ENCODE measurements around the gene CYP4F11.
"Not testable (repeated sequence)": the region's sequence is repeated elsewhere in the genome, so short reads cannot be mapped to it uniquely, and the experiment has no call there.

Gene CYP4F11

GRCh38 chr19:15913384-15913783 is 20.9 kb downstream of the CYP4F11 start:
- ChIA-PET POLR2A (no interaction called here), CTCF (no interaction called here)
- no peak for DNase-seq (ENCODE audit: low read depth, low spot score)
- H3K4me3 ChIP-seq (ENCODE audit: low read depth, low read length), result no peak overlapping the region
- TF ChIP-seq, protein P1, sequence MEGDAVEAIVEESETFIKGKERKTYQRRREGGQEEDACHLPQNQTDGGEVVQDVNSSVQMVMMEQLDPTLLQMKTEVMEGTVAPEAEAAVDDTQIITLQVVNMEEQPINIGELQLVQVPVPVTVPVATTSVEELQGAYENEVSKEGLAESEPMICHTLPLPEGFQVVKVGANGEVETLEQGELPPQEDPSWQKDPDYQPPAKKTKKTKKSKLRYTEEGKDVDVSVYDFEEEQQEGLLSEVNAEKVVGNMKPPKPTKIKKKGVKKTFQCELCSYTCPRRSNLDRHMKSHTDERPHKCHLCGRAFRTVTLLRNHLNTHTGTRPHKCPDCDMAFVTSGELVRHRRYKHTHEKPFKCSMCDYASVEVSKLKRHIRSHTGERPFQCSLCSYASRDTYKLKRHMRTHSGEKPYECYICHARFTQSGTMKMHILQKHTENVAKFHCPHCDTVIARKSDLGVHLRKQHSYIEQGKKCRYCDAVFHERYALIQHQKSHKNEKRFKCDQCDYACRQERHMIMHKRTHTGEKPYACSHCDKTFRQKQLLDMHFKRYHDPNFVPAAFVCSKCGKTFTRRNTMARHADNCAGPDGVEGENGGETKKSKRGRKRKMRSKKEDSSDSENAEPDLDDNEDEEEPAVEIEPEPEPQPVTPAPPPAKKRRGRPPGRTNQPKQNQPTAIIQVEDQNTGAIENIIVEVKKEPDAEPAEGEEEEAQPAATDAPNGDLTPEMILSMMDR (IDR thresholded peaks at IDR 0.05; ENCODE audit: insufficient read depth, low read length, missing control alignments), result no peak

GRCh38 chr19:15911599-15912235 is 22.6 kb downstream of the CYP4F11 start:
- no peak for DNase-seq (ENCODE audit: low read depth, low spot score)
- TF ChIP-seq, protein P1 (IDR thresholded peaks at IDR 0.05; ENCODE audit: insufficient read depth, low read length, missing control alignments), result no peak
- CTCF ChIA-PET, result no interaction called here

GRCh38 chr19:15905026-15905425 is 29.3 kb downstream of the CYP4F11 start:
- CTCF ChIA-PET, result no interaction called here
- TF ChIP-seq, protein P1 (IDR thresholded peaks at IDR 0.05; ENCODE audit: insufficient read depth, low read length, missing control alignments), result no peak
- no peak for DNase-seq (ENCODE audit: low read depth, low spot score)
- POLR2A ChIA-PET, result no interaction called here
- H3K4me3 ChIP-seq (ENCODE audit: low read depth, low read length), result no peak overlapping the region

More at GRCh38 chr19:15911599-15912235, 22.6 kb downstream of the CYP4F11 start:
- no peak overlapping the region for H3K4me3 ChIP-seq (ENCODE audit: low read depth, low read length)
- POLR2A ChIA-PET, result no interaction called here

GRCh38 chr19:15902898-15903297 is 31.4 kb downstream of the CYP4F11 start:
- POLR2A ChIA-PET; H3K4me3 ChIP-seq (ENCODE audit: low read depth, low read length); DNase-seq (ENCODE audit: low read depth, low spot score); CTCF ChIA-PET: not testable (repeated sequence)

GRCh38 chr19:15902254-15902653 is 32.1 kb downstream of the CYP4F11 start:
- no peak overlapping the region for H3K4me3 ChIP-seq (ENCODE audit: low read depth, low read length)
- DNase-seq (ENCODE audit: low read depth, low spot score), result no peak
- CTCF ChIA-PET, result no interaction called here
- POLR2A ChIA-PET, result no interaction called here
- TF ChIP-seq, protein P1 (IDR thresholded peaks at IDR 0.05; ENCODE audit: insufficient read depth, low read length, missing control alignments), result no peak

- ChIA-PET POLR2A (no interaction called here), CTCF (no interaction called here)
- no peak for DNase-seq (ENCODE audit: low read depth, low spot score)
- no peak overlapping the region for H3K4me3 ChIP-seq (ENCODE audit: low read depth, low read length)
- TF ChIP-seq, protein P1 (IDR thresholded peaks at IDR 0.05; ENCODE audit: insufficient read depth, low read length, missing control alignments), result no peak
Observed at GRCh38 chr19:15900504-15900903, 33.8 kb downstream of the CYP4F11 start.

- H3K4me3 ChIP-seq (ENCODE audit: low read depth, low read length); DNase-seq (ENCODE audit: low read depth, low spot score); POLR2A ChIA-PET; CTCF ChIA-PET: not testable (repeated sequence)
Observed at GRCh38 chr19:15900032-15900431, 34.3 kb downstream of the CYP4F11 start.

DNA sequence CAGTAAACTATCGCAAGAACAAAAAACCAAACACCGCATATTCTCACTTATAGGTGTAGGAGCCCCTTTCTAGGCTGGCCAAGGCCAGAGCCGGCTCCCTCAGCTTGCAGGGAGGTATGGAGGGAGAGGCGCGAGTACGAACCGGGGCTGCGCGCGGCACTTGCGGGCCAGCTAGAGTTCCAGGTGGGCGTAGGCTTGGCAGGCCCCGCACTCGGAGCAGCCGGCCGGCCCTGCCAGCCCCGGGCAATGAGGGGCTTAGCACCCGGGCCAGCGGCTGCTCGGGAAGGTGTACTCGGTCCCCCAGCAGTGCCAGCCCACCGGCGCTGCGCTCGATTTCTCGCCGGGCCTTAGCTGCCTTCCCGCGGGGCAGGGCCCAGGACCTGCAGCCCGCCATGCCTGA is 34.8 kb downstream of the CYP4F11 start:
- H3K4me3 ChIP-seq (ENCODE audit: low read depth, low read length); POLR2A ChIA-PET; CTCF ChIA-PET: not testable (repeated sequence)

More for the DNA sequence above, 34.8 kb downstream of the CYP4F11 start:
- DNase-seq (ENCODE audit: low read depth, low spot score), result not testable (repeated sequence)
